HG03565 (cell line): ENCODE measurements around the gene SAYSD1.

Source experiments
- ATAC-seq: cut with Tn5 transposase; IDR thresholded peaks from one replicate; pipeline ENCODE4 v1.9.1; 2021; ENCODE audit warnings: mild to moderate bottlenecking, moderate library complexity; ENCODE audit not compliant: unreplicated experiment

Gene SAYSD1

DNA sequence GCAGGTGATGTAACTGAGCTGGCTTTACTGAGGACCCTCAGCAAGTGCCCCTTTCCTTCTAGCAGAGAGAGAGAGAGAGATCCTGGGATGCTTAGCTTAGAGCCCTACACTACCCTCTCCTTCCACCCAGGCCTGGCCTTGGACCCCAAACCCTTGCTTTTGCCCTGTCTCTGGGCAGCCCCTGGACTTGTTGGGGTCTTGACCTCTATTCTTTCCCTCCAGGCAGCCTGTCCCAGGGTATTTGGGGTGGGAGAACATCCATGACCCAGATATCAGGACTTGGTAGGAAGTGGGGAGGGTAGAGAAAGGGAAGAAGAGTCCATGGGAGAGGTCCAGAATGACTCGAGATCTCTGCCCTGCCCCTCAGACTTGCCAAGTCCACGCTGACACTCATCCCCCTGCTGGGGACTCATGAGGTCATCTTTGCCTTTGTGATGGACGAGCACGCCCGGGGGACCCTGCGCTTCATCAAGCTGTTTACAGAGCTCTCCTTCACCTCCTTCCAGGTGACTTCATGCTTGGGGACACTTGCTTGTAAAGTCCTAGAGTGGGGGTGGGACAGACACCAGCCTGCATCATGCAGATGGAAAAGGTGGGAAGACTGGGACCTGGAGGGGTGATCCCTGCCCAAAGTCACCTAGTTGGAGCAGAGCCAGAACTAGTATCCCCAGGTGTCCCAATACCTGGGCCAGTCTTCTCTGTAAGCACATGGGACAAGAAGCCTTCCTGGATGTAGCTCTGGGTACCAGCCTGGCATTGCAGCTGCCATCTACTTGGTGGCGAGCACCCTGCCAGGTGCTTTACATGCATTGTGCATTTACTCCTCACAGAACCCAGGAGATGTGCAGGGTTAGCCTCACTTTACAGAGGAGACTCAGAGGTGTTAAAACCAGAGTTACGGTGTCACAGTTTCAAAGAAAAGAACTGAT, 35.5 kb downstream of the SAYSD1 start:
- no peak for ATAC-seq

DNA sequence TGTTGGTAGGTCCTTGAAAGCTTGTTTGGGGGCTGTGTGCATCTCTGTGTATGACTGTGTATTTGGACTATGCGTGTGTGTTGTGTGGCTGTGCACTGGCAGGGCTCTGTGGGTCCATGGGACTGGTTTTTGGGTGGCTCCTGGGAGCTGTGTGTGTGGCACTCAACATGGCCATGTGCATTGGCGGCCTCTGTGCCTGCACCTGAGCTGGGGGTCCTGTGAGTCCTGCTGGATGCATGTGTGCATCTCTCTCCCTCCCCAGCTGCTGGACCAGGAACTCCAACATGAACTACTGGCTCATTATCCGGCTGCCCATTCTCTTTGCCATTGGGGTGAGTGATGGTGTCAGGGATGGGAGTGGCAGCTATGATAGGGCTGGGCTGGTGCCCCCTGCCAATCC, 36.3 kb downstream of the SAYSD1 start:
- no peak for ATAC-seq

DNA sequence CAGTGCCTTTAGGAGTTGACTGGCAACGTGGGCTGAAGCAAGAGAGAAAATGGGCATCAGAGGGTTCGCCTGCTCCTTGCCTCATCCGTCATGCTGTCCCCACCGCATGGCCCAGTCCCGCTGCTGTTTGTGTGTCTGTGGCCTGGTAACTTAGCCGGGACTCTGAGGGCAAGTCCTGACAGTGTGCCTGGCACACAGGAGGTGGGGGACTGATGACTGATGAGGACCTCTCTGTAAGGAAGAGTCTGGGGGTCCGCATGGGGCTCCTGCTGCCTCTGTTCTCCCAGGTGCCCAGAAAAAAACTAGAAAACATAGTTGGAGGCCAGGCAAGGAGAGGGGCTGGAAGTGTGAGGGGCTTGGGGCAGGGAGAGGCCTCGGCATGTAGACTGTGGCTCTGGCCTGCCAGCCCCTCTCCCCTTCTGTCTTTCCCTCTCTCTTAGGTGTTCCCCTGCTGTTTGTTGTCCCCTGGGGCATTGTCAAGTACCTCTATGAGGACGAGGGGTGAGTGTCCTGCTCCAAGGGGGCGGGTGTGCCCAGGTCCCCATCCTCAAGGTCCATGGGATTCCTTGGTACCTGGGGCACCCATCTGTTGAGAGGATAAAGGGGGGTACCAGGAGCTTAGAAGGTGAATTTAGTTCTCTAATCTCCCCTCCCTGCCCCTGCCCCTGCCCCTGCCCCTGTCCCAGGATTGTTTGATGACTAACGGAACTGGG, 36.9 kb downstream of the SAYSD1 start:
- no peak for ATAC-seq

DNA sequence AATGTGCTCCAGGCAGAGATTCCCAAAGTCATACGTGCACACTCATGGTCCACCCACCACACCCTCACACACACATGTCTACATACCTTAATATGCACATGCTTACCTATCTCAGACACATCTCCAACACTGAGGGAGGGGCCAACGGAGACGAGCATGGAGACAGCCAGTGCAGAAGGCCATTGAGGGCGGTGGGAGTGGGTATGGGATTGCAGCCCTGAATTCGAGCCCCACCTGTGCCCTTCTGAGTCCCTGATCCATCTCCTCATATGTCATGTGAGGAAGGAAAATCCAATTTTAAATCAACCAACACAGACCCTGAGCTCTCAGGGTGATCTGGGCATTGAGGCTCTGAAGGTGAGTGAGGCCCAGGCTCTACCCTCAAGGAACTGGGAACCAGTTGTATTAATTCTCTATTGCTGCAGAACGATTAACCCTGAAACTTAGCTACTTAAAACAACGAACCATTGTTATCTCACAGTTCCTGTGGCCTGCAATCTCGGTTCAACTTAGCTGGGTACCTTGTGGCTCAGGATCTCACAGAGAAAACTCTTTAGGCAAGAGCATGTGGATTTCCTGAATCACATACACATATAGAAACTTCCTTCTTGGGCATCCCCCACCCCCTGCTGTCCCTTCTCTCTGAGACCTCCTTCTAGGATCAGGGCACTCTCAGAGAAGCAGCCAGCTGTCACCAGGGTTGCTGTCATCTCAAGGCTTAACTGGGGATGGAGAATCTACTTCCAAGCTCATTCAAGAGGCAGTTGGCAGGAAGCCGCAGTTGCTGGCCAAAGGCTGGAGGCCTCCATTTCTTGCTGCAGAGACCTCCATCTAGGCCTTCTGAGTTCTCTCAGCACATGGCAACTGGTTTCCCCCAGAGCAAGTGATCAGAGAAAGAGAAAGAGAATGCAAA, 38.1 kb downstream of the SAYSD1 start:
- no peak for ATAC-seq

DNA sequence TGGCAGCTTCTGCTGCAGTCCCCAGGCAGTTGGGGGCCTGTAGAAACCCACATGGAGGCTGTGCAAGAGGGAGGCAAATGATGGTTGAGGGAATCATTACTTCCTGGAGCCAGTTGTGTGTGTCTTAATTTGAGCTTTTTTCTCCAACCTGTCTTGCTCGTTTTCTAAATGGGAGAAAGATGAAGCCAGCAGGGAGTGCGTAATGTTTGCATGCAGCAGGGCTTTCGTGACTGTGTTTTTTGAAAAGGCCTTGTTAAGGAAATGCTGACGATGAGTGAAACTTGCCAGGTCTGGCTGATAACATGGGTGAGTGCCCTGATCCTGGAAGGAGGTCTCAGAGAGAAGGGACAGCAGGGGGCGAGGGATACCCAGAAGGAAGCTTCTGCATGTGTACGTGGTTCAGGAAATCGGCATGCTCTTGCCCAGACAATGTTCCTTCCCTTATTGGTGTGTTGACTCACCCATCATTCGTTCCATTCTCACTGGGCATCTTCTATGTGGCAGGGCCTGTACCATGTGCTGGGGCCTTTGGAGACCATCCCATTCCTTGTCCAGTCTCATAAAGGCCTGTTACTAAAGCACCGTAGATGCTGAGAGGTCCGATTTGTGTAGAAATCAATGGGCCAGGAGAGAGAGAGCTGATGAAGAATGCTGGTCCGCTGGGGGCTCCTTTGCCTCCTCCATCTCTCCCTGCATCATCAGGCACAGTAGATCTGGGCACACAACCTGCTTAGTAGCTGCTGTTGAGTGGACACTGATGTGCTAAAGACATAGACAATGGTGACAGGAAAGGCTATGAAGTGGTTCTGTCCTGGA, 39.0 kb downstream of the SAYSD1 start:
- ATAC-seq: no peak

DNA sequence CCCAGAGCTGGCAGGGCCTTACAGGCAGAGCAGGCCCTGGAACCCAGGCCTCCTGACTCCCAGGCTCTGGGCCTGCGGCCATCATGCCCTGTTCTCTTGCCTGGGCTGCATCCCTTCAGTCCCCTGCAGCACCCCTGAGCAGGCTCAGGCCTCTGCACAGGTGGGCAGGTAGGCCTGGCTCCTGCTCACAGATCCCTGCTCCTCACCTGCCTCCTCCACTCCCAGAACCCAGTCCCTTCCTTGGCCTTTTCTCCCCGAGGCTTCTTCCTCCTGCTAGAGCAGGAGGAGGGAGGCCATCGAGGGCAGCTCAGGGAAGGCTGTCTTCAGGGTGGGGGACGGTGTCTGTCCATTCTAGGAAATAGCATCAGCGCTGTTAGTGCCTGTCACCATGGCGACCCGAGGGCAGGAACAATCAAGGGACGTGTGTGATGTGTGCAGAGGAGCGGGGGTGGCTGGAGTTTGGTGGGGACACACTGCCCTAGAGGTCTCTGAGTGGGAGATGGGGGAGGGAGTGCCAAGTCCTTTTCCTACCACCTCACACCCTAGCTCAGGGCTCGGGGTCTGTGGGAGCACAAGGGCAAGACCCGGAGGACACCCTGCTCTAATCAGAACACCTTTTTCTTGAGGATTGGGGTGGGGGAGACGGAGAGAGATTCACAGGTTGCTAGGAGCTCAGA, 39.8 kb downstream of the SAYSD1 start:
- ATAC-seq: no peak

DNA sequence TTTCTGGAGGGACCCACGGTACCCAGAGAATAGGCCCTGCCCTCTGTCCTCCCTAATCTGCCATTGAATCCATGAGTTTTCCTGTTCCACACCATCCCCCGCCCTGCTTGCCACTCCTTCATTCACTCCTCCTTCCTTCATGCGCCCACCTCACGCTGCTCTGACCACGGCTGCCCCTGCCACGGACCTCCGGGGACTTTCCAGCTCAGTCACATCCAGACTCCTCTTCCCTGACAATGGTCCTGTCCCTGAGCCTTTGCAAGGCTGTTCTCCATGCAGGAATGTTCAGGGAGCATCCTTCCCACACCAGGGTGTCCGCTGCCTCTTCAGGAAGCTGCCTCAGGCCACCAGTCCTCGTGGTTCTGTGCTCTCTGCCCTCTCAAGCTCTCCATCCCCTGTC, 40.5 kb downstream of the SAYSD1 start:
- no peak for ATAC-seq

DNA sequence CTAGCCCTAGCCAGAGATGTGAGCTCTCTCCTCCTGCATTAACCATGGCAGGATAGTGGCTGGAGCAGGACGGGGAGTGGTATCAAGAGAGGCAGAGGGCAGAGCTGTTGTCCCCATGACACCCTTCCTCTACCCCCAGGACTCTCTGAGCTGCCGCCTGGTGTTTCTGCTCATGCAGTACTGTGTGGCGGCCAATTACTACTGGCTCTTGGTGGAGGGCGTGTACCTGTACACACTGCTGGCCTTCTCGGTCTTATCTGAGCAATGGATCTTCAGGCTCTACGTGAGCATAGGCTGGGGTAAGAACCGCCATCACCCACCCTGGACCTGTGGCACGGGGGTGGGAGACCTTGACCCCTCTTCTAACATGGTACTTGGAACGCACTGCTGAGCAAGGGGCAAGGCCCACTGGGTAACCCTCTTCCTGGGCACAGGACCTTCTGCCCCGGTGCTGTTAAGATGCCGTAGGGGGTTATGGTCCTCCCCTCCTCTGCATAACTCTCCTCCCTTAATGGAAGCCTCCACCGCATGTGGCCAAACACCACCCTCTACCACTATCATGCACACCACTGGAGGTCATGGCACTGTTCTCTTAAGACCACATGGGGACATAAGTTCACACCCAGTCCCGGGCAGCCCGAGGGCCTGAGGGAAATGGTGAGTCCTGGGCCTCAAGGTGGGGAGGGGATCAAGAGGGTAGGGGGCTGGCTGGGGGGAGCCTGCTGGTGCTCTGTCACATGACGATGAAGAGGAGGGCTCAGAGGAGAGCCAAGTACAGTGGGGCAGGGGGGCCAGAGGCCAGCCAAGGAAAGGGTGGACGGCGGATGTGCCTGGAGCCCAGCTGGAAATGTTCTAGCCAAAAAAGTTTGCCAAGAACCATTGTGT, 41.3 kb downstream of the SAYSD1 start:
- no peak for ATAC-seq

DNA sequence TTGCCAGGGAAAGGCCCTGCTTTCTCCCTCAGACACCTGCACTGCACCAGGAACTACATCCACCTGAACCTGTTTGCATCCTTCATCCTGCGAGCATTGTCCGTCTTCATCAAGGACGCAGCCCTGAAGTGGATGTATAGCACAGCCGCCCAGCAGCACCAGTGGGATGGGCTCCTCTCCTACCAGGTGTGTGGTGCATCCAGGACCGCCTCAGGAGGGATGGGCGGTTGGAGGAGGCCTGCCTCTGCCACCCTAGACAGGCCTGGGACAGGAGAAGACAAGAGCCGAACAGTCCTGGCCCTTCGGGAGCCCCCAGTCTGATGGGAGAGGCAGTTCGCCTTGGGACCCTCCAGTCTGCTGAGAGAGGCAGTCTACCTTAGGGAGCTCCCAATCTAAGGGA, 42.2 kb downstream of the SAYSD1 start:
- ATAC-seq: no peak

DNA sequence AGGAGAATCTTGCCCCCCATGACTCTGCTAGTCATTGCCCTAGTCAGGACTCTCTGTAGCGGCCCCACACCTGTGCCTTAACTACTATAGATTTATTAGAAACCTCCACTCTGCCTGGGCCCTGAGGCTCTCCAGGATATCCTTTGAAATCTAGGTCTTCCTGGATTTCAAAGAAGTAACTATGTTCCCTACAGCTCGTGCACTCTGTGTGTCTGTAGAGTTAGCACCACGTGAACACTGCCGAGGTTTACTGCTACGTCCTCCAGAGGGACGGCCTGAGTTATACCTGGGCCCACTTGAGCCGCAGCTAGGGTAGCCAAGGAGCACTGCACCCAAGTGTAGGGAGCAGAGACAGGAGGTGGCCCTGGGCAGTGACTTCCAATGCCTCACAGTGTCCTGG, 46.6 kb downstream of the SAYSD1 start:
- ATAC-seq: no peak

DNA sequence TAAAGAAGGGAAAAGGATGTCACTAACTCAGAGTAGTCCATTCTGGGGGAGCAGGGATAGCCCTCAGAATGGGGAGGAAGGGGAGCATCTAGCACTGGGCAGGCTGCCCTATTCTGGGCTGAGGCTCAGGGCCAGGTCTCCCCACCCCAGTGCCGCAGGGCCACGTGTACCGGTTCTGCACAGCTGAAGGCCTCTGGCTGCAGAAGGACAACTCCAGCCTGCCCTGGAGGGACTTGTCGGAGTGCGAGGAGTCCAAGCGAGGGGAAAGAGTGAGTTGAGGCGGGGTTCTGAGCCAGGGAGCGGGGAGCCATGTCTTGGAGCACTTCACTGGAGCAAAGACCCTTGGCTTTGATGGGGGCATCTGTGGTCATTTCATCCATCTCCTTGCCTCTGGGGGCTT, 49.4 kb downstream of the SAYSD1 start:
- no peak for ATAC-seq

DNA sequence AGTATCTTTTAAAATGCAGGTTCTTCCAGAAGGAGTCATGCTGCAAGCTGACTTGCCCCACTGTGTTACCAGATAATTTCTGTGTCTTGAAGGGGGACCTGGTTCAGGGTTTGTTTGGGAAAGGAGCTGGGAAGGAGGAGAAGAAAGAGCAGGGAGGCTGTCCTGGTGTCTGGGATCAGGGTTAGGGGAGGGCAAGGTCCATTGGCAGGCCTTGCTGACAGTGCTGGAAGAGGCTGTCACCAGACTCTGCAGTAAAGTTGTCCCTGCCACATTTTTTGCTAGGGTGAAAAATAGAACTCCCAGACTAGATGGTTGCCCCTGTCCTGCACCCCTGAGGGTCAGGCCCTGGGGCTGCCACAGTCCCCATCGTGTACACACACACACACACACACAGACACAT, 51.5 kb downstream of the SAYSD1 start:
- no peak for ATAC-seq

DNA sequence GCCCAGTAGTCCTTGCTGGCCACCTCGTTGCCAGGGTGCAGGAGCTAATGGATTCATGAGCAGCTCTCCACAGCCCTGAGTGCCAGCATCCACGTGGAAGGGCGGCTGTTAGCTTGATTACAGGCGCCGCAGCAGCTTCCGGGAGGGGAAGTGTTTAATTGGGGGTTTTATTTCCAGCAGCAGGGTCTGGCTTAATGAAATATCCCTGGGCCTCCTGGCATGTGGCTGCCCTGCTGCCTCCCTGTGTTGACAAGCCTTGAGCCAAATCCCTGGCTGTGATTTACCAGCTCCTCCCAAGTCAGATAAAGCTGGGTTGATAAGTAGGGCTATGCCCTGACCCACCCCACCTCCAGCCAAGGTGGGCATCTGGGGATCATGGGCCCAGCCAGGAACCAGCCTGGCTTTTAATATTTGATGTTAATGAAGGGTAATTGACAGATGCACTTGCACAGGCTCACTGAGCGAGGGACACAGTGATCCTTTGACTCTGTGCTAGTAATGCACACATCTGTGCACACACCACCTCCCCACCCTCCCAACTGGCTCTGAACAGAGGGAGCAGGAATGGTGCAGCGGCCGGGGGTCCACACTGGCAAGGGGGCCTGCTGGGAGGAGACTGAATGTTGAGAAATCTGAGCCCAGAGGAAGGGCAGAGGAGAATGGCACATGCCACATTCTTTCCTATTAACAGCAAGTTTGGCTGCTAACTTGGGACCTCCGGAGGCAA, 52.8 kb downstream of the SAYSD1 start:
- ATAC-seq: no peak

DNA sequence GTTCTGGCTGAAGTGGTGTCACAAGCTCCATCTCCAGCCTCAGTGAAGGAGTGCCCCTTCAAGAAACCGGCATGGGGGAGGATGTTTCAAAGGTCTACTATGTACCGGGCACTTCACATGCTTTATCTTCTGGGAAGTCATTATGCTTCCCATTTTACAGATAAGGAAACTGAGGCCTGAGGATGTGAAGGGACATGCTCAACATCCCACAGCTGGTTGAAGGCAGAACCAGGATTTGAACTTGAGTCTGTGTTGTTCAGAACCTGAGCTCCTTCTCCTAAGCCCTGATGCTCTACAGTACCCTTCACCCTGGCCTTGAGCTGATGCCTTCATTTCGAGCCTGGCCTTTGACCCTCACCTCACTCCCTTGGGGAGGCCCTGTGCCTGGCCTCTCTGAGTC, 53.4 kb downstream of the SAYSD1 start:
- no peak for ATAC-seq

DNA sequence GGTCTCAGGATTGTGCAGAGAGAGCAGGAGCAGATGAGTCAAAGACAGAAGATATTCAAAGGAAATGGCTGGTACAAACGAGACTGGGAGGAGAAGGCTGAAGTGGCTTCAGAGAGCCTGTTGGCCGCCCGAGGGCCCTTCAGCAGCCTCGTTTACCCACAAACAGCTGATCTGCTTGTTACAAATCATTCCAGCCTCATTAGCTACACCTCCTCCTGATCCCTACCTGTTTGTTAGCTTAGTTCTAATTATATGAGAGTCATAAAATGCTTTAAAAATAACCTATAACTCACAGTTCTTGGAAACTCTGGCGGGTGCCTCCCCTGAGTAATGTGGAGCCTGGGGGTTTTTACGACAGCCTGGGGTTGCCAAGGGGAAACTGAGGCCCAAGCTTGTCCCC, 53.8 kb downstream of the SAYSD1 start:
- ATAC-seq: no peak

DNA sequence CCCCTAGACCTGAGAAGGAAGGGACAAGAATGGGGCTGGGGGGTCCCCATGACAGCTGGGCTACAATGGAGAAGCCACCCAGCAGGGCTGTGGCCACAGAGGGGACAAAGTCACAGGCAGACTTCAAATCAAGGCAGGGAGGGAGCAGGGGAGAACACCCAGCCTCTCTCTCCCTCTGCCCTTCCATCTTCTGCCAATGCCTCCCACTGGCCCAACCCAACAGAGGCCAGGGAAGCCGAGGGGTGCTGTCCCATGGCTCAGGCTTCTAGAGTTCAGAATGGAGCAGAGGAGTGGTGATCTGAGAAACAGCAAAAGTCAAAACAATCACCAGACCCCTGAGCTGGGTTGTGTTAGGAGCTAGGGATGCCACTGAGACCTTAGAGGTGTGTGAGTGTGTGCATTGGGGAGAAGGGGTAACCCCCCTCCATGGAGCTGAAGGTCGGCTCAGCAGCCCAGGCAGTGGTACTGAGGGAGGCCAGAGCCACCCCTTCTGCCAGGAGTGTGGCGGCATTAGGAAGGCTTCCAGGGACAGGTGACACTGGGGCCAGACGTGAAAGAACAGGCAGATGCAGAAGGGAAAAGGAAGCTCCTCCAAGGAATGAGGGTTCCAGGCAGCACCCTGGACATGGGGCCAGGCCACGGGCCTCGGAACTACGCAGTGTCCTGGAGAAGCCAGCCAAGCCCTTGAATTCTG, 54.4 kb downstream of the SAYSD1 start:
- ATAC-seq: no peak

DNA sequence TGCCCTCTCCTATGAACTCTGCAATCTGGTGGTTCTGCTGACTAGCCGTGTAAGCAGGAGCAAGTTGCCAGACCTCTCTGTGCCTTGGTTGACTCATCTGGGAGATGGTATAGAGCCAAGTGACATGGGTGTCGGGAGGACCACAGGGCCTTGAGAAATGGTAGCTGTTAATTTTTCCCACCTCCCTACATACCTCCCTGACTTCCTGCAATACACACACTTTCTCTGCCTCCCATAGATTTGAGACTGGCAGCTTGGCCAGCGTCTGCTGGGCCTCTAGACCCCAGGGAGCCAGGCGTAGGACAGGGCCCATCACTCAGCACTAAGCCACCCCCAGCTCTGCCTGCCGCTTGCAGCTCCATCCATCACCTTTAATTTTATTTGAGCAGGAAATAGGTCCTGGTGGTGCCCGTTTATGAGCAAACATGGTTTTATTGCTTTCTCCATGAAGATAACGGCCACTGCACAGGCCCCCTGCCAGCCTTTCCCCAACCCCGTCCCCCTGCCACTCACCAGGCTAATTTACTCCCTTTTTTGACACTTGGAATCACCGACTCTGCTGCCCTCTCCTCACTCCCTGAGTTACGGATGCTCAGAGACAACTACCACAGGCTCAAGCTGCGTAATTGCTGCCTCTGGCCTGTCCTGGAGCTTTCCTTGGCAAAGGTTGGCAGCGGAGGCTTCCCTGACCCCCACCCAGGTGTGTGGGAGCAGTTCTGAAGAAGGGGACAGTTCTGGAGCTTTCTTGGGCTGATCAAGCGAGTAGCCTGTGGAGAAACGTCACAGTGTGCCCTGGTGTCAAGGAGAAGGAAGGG, 55.3 kb downstream of the SAYSD1 start:
- no peak for ATAC-seq
